Lung (tissue), 12 donors: ENCODE results near the gene DEPDC5. TPM values are rescaled to one million over a fixed set of nuclear protein-coding genes. Genes with fewer than 3 reads are reported as not detected.

Experiments used
- ATAC-seq: fragments of 200-7000 bp; cut with Tn5 transposase; one replicate; pipeline ENCODE4 v1.9.1; 2020; ENCODE audit warnings: moderate number of reproducible peaks; ENCODE audit not compliant: insufficient read depth, low FRiP score
- DNase-seq, 3 donors: peaks; one replicate each; pipeline ENCODE4 v3.0.0-alpha.2; 2013 to 2017
- H3K27ac ChIP-seq, 2 donors: one replicate each; pipeline ENCODE4 v1.5.1; 2013; ENCODE audit warnings: mild to moderate bottlenecking in 2 of 2, moderate library complexity in 2 of 2, control low read depth in 1 of 2, inconsistent platforms in 1 of 2, low read depth in 1 of 2, low read length in 1 of 2
- H3K27me3 ChIP-seq, 3 donors: one replicate each; pipeline ENCODE4 v1.5.1; 2013; ENCODE audit warnings: low read length in 2 of 3; ENCODE audit not compliant: control insufficient read depth in 3 of 3, insufficient read depth in 3 of 3
- H3K36me3 ChIP-seq, 4 donors: one replicate each; pipeline ENCODE4 v1.5.1; 2013; ENCODE audit warnings: low read length in 4 of 4, mild to moderate bottlenecking in 1 of 4, moderate library complexity in 1 of 4; ENCODE audit not compliant: control insufficient read depth in 4 of 4, insufficient read depth in 4 of 4
- H3K4me1 ChIP-seq, 5 donors: one replicate each; pipeline ENCODE4 v1.5.1; 2013; ENCODE audit warnings: low read length in 5 of 5, mild to moderate bottlenecking in 2 of 5, moderate library complexity in 1 of 5; ENCODE audit not compliant: control insufficient read depth in 5 of 5, insufficient read depth in 5 of 5
- H3K4me3 ChIP-seq: one replicate; pipeline ENCODE4 v1.5.1; 2013; ENCODE audit warnings: mild to moderate bottlenecking, control low read depth, moderate library complexity
- H3K9ac ChIP-seq, 2 donors: one replicate each; pipeline ENCODE4 v1.5.1; 2013; ENCODE audit warnings: low read length in 2 of 2, control low read depth in 1 of 2; ENCODE audit not compliant: insufficient read depth in 1 of 2
- H3K9me3 ChIP-seq, 4 donors: one replicate each; pipeline ENCODE4 v1.5.1; 2013; ENCODE audit warnings: low read length in 3 of 4, mild to moderate bottlenecking in 1 of 4, moderate library complexity in 1 of 4; ENCODE audit not compliant: control insufficient read depth in 4 of 4, insufficient read depth in 3 of 4
- CTCF ChIP-seq: IDR thresholded peaks from 2 replicates; pipeline ENCODE4 v1.5.1; 2012; ENCODE audit warnings: mild to moderate bottlenecking; ENCODE audit errors: control extremely low read depth, extremely low read depth
- WGBS, 2 donors: extraction: QIAGEN DNeasy Blood & Tissue Kit; methylation state at CpG; one replicate each; pipeline ENCODE4 v1.1.7; 2013; 5-methylcytosine and 5-hydroxymethylcytosine counted together
- polyA plus RNA-seq, 2 donors: library from polyadenylated mRNA; stranded (reverse); fragments of 200-250 nt; gene quantifications; one replicate each; pipeline ENCODE4 v1.2.1, GENCODE V29; 2013
- total RNA-seq, 2 donors: library from RNA; depleted of rRNA in 1 of 2; stranded (reverse); fragments of >200 nt in 1 of 2; gene quantifications; one replicate each; pipeline ENCODE4 v1.2.1, GENCODE V29; 2014 to 2021
- donor health status: control.
- donor health status: control.
- donor health status: Bipolar disorder and iron deficiency.
- donor health status: healthy.
- donor health status: DM: yes; HTN: yes; CAD: no.

The DEPDC5 gene
- total and polyA plus RNA-seq, 4 donors = 6.6 to 29.0 (median 16.3) TPM

DNA sequence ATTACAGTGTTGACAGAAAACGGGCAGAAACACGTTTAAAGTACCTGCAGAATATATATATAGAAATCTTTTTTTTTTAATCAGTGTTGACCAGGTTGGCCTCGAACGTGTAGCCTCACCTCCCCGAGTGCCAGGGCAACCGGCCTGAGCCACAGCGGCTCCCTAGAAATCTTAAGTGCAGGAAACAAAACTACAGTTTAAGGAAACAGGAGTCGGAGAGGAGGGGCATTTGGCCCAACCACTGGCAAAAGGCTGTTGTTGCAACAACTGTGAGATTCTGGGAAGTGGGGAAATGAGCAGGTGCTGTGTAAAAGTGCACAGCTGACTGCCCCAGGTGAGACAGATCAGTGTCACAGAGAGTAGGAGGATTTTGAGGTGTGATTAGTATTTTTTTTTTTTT is 194.2 kb downstream of the DEPDC5 start:
- Histone ChIP-seq H3K27me3 (no peaks in the 10 kb centered on the region), H3K4me1 (peaks cover 4 to 31% (median 8%) of the 10 kb centered on the region in 5 donors), H3K27ac (no peak overlapping the region), H3K36me3 (peaks cover 0 to 6% (median 5%) of the 10 kb centered on the region in 4 donors), H3K9me3 (no peaks in the 10 kb centered on the region), H3K9ac (no peak overlapping the region), H3K4me3 (no peak overlapping the region)
- ATAC-seq = no peak
- no peak for DNase-seq
- no peak for TF ChIP-seq CTCF
- WGBS, 2 donors = 40% methylated on average over 8 of the region's 8 CpGs

DNA sequence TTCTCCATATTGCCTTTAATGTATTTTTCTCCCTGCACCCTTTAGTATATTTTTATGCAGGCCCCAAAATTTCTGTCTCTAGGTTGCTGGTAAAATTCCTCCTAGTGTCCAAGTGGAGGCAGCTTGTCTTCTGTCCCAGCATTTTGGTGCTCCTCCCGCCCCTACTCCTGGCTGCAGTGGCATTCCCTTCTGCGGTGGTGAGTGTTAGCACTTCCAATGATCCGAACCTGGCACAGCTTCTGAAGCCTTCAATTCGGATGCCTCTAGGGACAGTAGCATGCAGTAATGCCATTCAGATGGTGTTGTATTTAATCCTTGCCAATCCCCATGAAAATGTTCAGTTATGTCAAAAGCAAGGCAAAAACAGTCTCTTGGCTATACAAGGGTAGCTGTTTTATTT is 196.4 kb downstream of the DEPDC5 start:
- 71% methylated on average over 4 of the region's 4 CpGs for WGBS, 2 donors
- no peak overlapping the region for H3K9ac ChIP-seq
- H3K9me3 ChIP-seq = no peaks in the 10 kb centered on the region
- ATAC-seq (no peak), DNase-seq (no peak)
- H3K4me3 ChIP-seq = no peak overlapping the region
- no peak overlapping the region for H3K27ac ChIP-seq
- no peaks in the 10 kb centered on the region for H3K27me3 ChIP-seq
- peaks cover 4 to 45% (median 6%) of the 10 kb centered on the region in 5 donors for H3K4me1 ChIP-seq
- no peak for TF ChIP-seq CTCF
- H3K36me3 ChIP-seq = peaks cover 0 to 6% (median 4%) of the 10 kb centered on the region in 4 donors

GRCh38 chr22:31951194-31952093 is 197.6 kb downstream of the DEPDC5 start:
- Histone ChIP-seq H3K9me3 (no peaks in the 10 kb centered on the region), H3K4me1 (peaks cover 0 to 41% (median 2%) of the 10 kb centered on the region in 5 donors), H3K4me3 (no peak overlapping the region), H3K9ac (no peak overlapping the region), H3K27ac (peak overlapping the region; percentile 46 to 55), H3K27me3 (no peaks in the 10 kb centered on the region), H3K36me3 (peaks cover 0 to 10% (median 6%) of the 10 kb centered on the region in 4 donors)
- WGBS, 2 donors = 64 to 72% methylated on average over 8 of the region's 8 CpGs
- DNase-seq (no peak), ATAC-seq (no peak)
- no peak for TF ChIP-seq CTCF

GRCh38 chr22:31952094-31952401 is 198.2 kb downstream of the DEPDC5 start:
- TF ChIP-seq CTCF = no peak
- ATAC-seq (no peak), DNase-seq (no peak)
- H3K9ac ChIP-seq = no peak overlapping the region
- WGBS, 2 donors = 58 to 73% methylated on average over 2 of the region's 2 CpGs
- peaks cover 0 to 39% (median 0%) of the 10 kb centered on the region in 5 donors for H3K4me1 ChIP-seq
- H3K27me3 ChIP-seq = no peaks in the 10 kb centered on the region
- H3K9me3 ChIP-seq = no peaks in the 10 kb centered on the region
- H3K36me3 ChIP-seq = peaks cover 5 to 16% (median 11%) of the 10 kb centered on the region in 4 donors
- H3K27ac ChIP-seq = peak overlapping the region in 1 of 2 donors; percentile 46
- no peak overlapping the region for H3K4me3 ChIP-seq
